Measurements from ENCODE around the gene SUV39H1.
A peak's percentile ranks its signal among the peaks of the same experiment; 100 is the strongest.
"Not testable (repeated sequence)": the region's sequence is repeated elsewhere in the genome, so short reads cannot be mapped to it uniquely, and the experiment has no call there.

SUV39H1 gene

GRCh38 chrX:48665991-48666390 lies 30.5 kb upstream of the SUV39H1 start:
- ChIA-PET CTCF (no interaction called here), POLR2A (ENCODE audit: low non-redundant PET) (no interaction called here)
- no peak overlapping the region for H3K27ac ChIP-seq
- DNase-seq (ENCODE audit: low spot score) = no peak
- TF ChIP-seq, protein P1, sequence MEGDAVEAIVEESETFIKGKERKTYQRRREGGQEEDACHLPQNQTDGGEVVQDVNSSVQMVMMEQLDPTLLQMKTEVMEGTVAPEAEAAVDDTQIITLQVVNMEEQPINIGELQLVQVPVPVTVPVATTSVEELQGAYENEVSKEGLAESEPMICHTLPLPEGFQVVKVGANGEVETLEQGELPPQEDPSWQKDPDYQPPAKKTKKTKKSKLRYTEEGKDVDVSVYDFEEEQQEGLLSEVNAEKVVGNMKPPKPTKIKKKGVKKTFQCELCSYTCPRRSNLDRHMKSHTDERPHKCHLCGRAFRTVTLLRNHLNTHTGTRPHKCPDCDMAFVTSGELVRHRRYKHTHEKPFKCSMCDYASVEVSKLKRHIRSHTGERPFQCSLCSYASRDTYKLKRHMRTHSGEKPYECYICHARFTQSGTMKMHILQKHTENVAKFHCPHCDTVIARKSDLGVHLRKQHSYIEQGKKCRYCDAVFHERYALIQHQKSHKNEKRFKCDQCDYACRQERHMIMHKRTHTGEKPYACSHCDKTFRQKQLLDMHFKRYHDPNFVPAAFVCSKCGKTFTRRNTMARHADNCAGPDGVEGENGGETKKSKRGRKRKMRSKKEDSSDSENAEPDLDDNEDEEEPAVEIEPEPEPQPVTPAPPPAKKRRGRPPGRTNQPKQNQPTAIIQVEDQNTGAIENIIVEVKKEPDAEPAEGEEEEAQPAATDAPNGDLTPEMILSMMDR (conservative IDR thresholded peaks at IDR 0.05; ENCODE audit: low read depth) = no peak

- H3K27ac ChIP-seq = no peak overlapping the region
- no peak for DNase-seq (ENCODE audit: low spot score)
- ChIA-PET POLR2A (ENCODE audit: low non-redundant PET) (no interaction called here), CTCF (no interaction called here)
- TF ChIP-seq, protein P1 (conservative IDR thresholded peaks at IDR 0.05; ENCODE audit: low read depth) = no peak
Measured at GRCh38 chrX:48666649-48667048, 29.9 kb upstream of the SUV39H1 start.

DNA sequence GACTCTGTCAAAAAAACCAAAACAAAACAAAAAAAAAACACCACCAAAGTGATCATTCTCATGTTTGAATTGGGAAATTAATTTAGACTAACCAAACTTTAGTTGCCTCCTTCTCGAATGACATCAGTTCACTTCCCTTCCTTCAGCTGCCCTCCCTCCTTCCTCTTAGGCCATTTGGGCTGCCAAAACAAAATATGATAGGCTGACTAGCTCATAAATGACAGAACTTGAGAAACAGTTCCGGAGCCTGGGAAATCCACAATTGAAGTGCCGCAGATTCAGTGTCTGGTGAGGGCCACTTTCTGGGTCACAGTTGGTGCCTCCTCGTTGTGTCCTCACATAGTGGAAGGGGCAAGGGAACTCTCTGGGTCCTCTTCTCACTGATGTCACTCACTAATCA lies 29.0 kb upstream of the SUV39H1 start:
- ChIA-PET CTCF (no interaction called here), POLR2A (ENCODE audit: low non-redundant PET) (no interaction called here)
- H3K27ac ChIP-seq = no peak overlapping the region
- TF ChIP-seq, protein P1 (conservative IDR thresholded peaks at IDR 0.05; ENCODE audit: low read depth) = no peak
- no peak for DNase-seq (ENCODE audit: low spot score)

DNA sequence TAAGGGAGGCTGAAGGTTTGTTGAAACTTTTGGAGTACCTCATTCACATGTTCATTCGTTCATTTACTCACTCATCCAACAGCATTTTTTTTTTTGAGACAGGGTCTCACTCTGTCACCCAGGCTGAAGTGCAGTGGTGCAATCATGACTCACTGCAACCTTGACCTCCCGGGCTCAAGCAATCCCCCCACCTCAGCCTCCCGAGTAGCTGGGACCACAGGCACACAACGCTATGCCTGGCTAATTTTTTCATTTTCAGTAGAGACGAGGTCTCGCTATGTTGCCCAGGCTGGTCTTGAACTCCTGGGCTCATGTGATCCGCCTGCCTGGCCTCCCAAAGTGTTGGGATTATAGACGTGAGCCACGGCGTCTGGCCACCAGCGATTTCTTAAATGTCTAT lies 28.3 kb upstream of the SUV39H1 start:
- POLR2A ChIA-PET (ENCODE audit: low non-redundant PET) = not testable (repeated sequence)

DNA sequence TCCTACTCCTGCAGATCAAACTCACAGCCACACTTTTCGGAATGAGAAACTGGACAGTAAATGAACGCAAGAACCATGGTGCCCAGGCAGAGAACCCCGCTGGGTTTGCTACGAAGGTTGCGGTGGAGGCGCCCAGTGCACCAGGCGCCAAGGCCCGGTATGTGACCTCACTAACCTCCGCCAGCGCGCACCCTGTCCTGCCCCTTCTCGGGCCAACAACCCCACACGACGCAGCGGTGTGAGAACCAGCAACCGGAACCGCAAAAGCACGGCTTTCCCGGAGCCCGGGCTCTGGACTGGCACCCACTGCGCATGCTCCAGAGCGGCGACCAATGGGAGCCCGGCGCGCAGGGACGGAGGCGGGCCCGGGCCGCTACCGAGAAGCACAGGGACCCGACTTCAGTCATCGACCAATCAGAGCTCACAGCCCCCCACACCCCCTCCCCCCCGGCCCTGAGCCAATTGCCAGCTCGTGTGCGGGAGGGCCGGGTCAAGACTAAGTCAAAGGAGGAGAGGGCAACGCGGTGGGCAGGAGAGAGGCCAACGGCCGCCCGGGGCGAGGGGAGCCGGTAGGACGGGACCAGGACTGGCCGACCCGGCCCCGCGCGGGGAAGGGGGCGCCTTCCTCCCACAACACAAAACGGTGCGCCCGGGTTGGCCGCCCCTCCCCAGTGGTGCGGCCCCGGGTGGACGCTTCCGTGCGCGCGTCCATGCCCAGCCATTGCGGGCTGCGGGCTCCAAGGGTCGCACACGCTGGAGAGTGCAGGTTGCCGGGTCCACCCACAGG lies 20.2 kb upstream of the SUV39H1 start:
- peak; percentile 96 for DNase-seq (ENCODE audit: low spot score)
- CTCF ChIA-PET = no interaction called here
- POLR2A ChIA-PET (ENCODE audit: low non-redundant PET) = no interaction called here
- peak overlapping the region; percentile 80 for H3K27ac ChIP-seq
- TF ChIP-seq, protein P1 (conservative IDR thresholded peaks at IDR 0.05; ENCODE audit: low read depth) = no peak

More for the DNA sequence above, 28.3 kb upstream of the SUV39H1 start:
- H3K27ac ChIP-seq; DNase-seq (ENCODE audit: low spot score); CTCF ChIA-PET: not testable (repeated sequence)

DNA sequence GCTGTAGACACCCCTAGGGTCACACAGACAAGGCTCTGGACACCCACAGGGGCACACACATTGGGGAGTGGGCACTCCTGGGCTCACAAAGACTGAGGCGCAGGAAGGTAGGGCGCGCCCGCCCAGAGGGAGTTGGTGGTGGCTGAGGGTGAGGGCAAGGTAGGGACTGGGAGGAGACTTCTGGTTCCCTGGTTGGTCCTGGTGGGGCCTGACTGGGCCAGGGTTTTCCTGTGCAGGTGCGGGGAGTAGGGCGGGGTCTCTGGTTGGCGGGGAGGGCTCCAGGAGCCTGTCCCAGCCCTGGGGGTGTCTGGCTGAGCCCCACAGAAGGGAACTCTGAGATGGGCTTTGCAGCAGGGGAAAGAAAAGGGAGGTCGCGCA lies 19.7 kb upstream of the SUV39H1 start:
- TF ChIP-seq, protein P1 (conservative IDR thresholded peaks at IDR 0.05; ENCODE audit: low read depth) = no peak
- ChIA-PET CTCF (no interaction called here), POLR2A (ENCODE audit: low non-redundant PET) (no interaction called here)
- H3K27ac ChIP-seq = peak overlapping the region; percentile 80
- DNase-seq (ENCODE audit: low spot score) = no peak

- no peak for DNase-seq (ENCODE audit: low spot score)
- POLR2A ChIA-PET (ENCODE audit: low non-redundant PET) = no interaction called here
Measured at GRCh38 chrX:48677516-48677915, 19.0 kb upstream of the SUV39H1 start.

GRCh38 chrX:48680467-48680866 lies 16.1 kb upstream of the SUV39H1 start:
- POLR2A ChIA-PET (ENCODE audit: low non-redundant PET); H3K27ac ChIP-seq; CTCF ChIA-PET: not testable (repeated sequence)

More at GRCh38 chrX:48677516-48677915, 19.0 kb upstream of the SUV39H1 start:
- H3K27ac ChIP-seq = no peak overlapping the region
- CTCF ChIA-PET = no interaction called here
- TF ChIP-seq, protein P1 (conservative IDR thresholded peaks at IDR 0.05; ENCODE audit: low read depth) = no peak

DNA sequence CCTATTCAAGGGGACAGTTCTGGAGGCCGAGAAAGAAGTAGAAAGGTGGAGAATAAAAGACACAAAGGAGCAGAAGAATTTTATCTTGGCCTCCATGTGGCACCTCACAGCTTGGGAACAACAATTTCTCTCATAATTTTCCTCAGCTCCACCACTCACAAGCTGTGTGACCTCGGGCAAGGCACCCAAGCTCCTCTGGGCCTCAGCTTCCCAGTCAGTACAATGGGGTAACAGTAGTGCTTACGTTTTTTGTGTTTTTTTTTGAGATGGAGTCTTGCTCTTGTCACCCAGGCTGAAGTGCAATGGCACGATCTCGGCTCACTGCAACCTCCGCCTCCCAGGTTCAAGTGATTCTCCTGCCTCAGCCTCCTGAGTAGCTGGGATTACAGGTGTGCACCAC lies 15.6 kb upstream of the SUV39H1 start:
- POLR2A ChIA-PET (ENCODE audit: low non-redundant PET); H3K27ac ChIP-seq; CTCF ChIA-PET; DNase-seq (ENCODE audit: low spot score): not testable (repeated sequence)

More at GRCh38 chrX:48680467-48680866, 16.1 kb upstream of the SUV39H1 start:
- not testable (repeated sequence) for DNase-seq (ENCODE audit: low spot score)

All from RWPE1 (cell line).